Activated naive CD4-positive, alpha-beta T cell (primary cell): ENCODE measurements around the gene RNF208.
"Not testable (repeated sequence)": the region's sequence is repeated elsewhere in the genome, so short reads cannot be mapped to it uniquely, and the experiment has no call there.

Source experiments
- DNase-seq, 4 experiments: peaks; one replicate each; lab custom pipeline; 2025; lab: John Stamatoyannopoulos, UW

RNF208 gene, protein sequence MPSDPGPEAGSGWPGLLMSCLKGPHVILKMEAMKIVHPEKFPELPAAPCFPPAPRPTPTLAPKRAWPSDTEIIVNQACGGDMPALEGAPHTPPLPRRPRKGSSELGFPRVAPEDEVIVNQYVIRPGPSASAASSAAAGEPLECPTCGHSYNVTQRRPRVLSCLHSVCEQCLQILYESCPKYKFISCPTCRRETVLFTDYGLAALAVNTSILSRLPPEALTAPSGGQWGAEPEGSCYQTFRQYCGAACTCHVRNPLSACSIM

DNA sequence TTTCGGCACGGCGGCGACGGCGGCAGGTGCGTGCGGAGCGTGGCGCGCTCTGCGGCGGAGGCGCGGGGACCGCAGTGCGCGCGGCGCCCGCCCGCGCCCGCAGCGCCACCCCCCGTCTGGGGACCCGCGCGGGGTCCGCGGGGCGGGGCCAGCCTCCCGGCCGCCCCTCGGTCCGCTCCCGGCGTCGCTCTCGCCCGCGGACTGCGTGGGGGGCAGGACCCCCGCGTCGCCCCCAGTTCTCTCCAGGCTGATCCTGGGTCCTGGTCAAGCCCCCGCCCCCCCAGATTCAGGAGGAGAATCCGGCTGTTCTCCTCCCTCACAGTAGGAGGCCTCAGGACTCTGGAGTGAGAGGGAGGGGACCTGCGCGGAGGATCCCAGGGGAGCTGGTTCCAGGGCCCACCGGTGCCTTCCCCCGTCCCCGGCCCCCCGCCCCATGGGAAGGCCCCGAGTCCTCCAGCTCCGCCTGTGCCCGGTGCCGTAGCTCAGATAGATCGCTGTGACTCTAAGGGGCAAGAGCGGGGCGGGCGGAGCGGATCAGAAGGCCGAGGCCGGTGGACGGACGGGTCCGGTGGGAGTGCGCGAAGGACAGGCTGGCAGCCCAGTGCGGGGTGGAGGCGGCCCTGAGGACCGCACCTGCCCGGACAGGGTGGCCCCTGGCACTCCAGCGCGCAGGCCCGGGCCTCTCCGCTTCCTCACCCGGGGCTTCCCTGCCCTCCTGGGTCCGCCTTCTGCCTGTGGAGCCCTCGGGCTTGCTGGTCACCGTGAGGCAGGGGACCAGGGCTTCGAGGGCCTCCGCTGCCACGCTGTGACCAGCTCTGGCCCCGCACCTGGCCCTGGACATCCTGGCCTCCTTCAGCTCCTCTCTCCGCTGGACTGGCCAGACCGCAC, at the start of gene RNF208:
RNF208 (minus strand) TSS at position 51 of the 888 bp plus-strand sequence. CDS start 1,028 bp downstream, outside the sequence.
- no peak for DNase-seq

DNA sequence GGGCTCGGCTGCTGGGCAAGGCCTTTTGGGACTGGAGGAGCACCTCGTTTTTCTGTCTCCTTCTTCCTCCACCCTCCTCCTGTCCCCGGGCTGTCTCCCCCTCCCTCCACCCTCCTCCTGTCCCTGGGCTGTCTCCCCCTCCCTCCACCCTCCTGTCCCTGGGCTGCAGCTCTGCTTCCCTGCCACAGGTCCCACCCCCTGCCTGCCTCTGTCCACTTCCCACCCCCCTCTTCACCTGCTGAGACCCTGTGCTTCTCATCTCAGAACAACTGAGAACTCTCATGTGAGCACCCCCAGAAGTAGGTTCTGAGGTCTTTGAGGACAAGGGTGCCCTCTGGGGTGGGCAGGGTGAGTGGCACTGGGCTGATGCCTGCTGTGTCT, 49.6 kb upstream of the RNF208 start:
- DNase-seq: no peak

DNA sequence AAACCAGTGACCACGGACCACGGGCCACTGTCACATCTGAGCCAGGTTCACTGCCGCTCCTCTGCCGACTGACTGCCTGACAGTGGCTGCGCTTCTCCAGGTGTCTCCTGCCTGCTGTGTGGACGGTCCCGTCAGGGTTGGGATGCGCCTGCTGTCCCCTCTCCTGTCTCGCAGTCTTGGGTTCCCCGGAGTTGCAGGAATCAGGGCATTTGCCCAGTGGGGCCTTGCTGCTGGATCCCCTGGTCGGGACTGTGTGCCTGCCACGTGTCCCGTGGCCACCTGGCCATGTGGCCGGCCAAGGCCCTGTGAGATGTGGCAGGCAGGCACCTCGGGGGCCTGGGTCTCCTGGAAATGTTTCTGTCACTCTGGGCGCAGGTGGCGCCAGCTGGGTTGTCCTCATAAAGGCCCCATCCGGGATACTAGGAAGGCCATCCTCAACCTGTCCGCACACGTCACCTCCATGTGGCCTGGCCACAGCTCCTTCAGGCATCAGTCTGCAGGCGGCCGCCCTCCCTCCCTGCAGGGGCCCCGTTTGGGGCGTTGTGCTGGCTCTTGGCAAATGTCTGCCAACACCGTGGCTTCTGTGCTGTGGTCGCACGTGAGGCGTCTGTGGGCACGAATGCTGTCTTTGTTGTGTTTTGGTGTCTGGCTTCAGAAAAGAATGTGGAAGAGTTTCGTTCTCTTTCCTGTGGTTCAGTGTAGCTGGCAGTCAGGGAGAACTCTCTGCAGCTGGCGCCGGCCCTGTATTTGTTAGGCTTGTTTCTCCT, 49.1 kb upstream of the RNF208 start:
- DNase-seq: peak in 1 of 4 experiments; percentile 14

DNA sequence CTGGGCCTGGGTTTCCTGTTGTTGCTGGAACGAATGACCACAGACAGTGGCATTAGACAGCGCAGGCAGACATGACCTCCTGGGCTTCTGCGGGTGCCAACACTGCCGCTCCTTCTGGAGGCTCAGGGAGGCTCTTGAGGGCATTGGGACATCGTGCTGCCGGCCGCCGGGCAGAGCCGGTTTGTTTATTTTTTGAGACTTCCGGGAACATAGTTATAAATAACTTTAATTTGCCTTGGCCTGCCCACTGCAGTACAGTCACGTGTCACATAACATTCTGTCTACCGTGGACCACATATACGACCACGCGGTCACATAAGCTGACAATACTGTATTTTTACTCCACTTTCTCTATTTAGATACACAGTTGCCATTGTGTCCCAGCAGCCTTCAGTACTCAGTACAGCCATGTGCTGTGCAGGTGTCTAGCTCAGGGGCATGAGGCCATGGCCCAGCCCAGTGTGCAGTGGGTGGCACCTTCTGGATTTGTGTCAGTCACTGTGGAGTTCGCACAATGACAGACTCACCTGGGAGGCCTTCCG, 47.3 kb upstream of the RNF208 start:
- no peak for DNase-seq

DNA sequence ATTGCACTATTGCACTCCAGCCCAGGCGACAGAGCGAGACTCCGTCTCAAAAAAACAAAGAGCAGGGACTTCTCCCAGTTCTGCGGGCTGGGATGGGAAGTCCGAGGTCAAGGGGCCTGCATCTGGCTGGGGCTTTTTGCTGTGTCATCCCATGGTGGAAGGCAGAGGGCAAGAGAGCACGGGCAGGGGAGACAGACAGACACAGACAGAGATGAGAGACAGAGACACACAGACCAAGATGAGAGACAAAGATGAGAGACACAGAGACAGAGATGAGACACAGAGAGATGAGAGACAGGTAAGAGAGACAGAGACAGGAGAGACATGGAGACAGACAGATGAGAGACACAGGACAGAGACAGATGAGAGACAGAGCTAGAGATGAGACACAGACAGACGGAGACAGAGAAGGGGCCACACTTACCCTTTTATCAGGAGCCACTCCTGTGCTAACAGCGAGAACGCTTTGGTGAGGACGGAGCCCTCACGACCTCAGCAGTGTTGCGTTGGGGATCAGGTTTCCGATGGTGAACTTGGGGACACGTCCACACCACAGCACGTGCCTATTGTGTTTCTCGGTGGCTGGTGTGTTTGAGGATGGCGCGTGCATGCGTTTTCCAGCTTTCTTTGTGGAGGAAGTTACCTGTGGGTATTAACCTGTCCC, 46.6 kb upstream of the RNF208 start:
- no peak for DNase-seq

DNA sequence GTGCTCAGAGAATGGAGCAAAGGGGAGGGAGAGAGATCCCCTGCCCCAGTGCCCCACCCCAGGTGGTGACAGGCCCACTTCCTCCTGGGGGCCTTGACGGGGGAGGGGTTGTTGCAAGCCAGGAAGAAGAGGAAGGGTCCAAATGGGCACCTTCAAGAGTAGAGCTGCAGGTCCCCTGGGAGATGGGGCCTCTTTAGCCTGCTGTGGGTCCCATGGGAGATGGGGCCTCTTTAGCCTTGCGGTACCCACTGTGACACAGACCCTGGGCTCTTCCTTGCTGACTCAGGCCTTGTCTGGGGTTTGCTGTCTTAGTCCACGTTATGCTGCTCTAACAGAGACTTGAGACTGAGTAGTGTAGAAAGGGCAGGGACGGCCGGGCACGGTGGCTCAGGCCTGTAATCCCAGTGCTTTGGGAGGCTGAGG, 45.9 kb upstream of the RNF208 start:
- no peak for DNase-seq

DNA sequence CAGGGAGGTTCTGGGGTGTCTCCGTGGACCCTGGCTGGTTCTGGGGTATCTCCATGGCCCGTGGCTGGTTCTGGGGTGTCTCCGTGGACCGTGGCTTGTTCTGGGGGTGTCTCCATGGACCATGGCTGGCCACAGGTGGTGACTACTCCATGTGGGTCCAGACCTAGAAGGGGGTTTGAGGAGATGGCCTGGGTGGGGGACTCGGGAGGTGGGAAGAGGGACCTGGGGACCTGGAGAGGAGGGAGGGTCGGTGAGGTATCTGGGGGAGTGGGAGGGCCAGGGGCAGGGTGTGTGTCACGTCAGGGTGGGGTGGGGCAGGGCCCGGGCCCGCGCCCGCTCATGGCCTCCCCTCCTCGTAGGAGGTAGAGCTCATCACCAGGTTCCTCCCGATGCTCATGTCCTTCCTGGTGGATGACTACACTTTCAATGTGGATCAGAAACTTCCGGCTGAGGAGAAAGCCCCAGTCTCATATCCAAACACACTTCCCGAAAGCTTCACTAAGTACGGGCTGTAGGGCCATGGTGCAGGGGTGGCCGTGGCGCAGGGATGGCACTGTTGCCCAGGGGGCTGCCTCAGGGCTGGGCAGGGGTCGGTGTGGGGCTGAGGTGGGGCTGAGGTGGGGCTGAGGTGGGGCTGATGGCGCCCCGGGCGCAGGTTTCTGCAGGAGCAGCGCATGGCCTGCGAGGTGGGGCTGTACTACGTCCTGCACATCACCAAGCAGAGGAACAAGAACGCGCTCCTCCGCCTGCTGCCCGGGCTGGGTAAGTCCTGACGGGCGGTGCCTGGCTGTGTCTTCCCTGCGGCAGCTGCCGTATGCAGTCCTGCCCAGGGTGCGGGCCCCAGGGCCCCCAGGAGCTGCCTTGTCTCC, 44.8 kb upstream of the RNF208 start:
- DNase-seq: no peak

DNA sequence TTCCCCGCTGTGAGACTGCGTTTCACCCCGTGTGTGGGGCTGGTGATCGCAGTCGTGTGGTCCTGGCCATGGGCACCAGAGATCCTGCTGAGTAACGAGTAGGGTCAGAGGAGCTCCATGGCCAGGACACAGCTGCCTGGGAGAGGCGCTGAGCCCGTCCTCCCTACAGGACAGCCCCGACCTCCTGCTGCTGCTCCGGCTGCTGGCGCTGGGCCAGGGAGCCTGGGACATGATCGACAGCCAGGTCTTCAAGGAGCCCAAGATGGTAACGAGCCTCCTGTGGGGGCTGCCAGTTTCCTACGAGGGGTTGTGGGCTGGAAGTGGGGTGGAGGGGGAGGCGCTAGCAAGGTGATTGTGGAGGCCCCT, 44.1 kb upstream of the RNF208 start:
- no peak for DNase-seq

DNA sequence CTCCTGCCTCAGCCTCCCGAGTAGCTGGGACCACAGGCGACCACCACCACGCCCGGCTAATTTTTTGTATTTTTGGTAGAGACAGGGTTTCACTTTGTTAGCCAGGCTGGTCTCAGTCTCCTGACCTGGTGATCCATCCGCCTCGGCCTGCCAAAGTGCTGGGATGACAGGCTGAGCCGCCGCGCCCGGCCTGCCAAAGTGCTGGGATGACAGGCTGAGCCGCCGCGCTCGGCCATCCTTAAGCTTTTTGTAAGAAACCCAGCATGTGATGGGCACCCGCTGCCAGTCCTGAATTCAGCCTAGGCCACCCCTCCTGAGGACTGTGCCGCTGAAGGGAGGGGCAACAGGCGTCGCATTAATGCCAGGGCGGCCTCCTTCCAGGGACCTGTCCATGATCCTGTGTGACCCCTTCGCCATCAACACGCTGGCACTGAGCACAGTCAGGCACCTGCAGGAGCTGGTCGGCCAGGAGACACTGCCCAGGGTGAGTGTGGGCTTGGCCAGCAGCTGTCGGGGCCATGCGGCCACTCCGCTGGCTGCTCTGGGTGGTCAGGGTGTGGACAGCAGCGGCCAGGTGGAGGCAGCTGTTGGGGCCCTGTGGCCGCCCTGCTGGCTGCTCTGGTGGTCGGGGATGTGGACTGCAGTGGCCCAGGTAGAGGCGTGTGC, 43.6 kb upstream of the RNF208 start:
- DNase-seq: no peak

DNA sequence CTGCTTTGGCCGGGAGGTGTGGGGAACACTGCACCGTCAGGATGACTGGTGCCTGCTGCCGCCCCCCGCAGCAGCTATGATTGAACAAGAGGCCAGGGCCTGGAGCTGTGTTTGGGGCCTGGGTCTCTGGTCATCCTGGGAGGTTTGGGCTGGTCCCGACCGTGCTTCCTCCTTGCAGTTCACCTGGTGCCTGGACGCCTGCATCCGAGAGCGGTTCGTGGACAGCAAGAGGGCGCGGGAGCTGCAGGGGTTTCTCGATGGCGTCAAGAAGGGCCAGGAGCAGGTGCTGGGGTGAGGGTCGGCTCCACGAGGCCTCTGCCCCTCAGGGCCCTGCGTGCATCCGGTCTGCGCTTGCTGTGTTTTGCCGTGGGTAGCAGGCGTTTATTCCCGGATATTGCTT, 42.0 kb upstream of the RNF208 start:
- DNase-seq: no peak

DNA sequence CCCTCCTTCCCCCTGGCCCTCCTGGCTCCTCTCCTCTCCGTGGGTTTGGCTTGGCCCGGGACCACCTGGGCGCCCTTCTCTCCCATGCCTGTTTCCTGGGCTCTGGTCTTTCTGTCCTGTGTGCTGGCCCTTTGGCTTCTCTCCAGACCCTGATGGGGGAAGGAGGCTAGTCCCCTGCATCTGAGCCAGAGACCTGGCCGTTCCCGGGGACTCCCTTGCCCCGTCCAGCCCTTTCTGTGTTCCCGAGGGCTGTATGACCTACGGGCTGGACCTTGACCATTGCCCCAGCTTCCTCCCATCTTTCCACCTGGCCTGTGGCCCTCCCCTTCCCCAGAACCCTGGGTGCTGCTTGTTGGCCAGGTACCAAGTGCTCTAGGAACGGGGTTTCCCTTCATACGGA, 41.5 kb upstream of the RNF208 start:
- DNase-seq: no peak

DNA sequence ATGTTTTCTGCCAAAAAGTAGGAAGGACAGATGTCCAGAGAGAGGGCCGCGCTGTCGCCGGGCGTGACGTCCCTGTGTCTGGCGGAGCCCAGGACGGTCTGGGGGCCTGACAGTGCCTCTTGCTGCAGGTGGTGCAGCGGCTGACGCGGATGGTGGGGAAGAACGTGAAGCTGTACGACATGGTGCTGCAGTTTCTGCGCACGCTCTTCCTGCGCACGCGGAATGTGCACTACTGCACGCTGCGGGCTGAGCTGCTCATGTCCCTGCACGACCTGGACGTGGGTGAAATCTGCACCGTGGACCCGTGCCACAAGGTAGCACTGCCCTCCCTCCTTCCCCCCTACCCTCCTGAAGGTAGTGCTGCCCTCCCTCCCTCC, 40.9 kb upstream of the RNF208 start:
- no peak for DNase-seq

DNA sequence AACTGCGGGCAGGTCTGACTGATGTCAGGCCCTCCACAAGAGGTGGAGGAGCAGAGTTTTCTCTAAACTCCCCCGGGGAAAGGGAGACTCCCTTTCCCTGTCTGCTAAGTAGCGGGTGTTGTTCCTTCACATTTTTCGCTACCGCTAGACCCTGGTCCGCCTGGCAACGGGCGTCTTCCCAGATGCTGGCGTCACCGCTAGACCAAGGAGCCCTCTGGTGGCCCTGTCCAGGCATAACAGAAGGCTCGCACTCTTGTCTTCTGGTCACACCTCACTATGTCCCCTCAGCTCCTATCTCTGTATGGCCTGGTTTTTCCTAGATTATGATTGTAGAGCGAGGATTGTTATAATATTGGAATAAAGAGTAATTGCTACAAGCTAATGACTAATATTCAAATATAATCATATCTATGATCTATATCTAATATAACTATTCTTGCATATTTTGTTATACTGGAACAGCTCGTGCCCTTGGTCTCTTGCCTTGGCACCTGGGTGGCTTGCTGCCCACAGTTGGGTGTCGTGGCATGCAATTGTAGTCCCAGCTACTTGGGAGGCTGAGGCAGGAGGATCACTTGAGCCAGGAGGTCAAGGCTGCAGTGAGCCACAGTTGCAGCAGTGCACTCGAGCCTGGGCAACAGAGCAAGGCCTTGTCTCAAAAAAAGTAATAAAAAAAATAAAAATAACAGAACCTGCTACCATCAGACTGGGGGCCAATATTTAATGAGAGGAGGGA, 40.3 kb upstream of the RNF208 start:
- DNase-seq: not testable (repeated sequence)

DNA sequence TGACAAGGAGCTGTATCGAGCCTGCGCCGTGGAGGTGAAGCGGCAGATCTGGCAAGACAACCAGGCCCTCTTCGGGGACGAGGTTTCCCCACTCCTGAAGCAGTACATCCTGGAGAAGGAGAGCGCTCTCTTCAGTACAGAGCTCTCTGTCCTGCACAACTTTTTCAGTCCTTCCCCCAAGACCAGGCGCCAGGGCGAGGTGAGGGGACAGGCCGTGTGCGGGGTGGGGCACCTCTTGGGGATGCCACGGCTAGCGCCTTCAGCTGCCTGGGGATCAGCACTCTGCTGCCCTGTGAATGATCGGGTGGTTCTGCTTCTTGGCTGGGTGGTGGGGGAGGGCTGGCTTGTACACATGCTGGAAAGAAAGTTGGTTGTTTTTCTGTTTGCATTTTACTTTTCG, 34.8 kb upstream of the RNF208 start:
- DNase-seq: no peak

DNA sequence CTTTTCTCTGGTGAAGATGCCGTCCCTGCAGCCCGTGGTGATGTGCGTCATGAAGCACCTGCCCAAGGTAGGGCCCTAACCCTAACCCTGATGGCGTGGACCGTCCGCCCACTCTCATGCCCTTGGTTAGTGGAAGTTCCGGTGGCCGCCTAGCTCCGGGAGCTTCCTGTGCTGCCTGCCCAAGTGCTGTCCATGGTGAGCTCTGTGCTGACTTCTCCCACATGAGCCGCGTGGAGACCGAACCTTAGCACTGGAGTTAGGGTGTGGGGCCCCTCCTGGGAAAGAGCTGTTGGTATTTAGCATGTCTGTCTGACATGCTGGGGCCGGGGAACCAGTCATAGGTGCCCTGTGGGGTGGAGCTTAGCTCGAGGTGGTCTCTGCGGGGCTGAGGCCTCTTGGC, 34.3 kb upstream of the RNF208 start:
- no peak for DNase-seq

DNA sequence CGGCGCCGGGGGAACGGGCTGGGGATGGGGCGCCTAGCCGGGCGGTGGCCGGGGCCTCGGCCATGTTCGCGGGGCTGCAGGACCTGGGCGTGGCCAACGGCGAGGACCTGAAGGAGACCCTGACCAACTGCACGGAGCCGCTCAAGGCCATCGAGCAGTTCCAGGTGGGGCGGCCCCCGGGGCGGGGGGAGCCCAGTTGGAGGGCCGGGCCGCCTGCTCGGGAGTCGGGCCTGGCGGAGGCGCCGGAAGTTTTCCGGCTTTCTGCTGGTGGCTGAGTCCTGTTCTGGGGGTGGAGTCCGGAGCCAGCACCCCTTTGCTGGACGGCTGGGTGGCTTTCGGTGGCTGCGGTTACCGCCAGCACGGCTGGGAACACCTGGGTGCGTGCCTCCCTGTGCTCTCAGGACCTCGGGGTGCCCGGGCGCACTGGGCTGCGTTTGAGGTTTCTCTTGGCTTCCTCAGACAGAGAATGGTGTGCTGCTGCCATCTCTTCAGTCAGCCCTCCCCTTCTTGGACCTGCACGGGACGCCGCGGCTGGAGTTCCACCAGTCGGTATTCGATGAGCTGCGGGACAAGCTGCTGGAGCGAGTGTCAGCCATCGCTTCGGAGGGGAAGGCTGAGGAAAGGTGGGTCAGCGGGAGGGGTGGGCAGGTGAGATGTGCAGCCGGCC, 33.5 kb upstream of the RNF208 start:
- DNase-seq: peak in 1 of 4 experiments; percentile 52

DNA sequence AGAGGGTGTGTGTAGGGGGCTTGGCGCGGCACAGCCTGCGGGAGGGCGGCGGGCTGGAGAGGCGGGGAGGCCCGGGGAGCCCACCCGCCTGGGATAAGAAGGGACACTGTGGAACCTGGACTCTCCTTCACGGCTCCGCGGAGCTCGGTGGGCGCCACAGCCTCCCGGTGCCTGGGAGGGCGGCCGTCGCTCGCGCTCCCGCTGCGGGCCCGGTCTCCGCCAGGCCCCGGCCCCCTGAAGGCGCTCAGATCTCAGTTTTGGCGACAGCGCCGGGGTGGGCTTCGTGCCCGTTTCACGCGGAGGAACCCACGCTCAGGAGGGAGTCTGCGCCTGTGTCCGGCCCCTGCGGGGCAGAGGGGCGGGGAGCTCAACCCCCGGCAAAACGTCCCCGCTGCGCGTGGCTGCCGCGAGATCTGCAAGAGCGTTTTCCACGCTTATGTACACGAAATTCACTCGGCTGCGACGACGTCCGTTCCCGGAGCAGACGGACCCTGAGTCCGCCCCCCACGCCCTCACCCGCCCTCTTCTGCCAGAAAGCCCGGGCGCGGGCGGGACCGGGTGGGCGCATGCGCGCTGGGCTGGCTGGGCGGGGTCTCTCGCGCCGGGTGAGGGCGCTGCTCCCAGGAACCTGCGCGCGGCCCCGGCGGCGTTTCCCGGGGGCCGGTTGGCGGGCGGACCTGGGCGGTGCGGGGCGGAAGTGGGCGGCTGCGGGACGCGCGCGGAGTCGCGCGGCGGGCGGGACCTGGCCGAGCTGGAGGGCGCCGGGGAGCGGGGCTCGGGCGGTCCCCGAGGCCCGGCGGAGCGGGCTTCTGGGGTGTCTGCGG, 32.8 kb upstream of the RNF208 start, which contains the start of gene NELFB:
NELFB (plus strand) TSS at position 704 of the 824 bp plus-strand sequence.
- peak; percentile 92 to 97 (median 94) for DNase-seq
